Fibroblast of pulmonary artery (primary cell): ENCODE measurements around the gene WDR90.

ENCODE experiments used
- DNase-seq: peaks from one replicate; pipeline ENCODE4 v3.0.0-alpha.2; 2010; ENCODE audit warnings: low read depth
- H3K4me3 ChIP-seq: replicated peaks from 2 replicates; pipeline ENCODE4 v1.5.1; 2011; ENCODE audit warnings: low read depth, mild to moderate bottlenecking, control low read depth, low read length, moderate library complexity
- CTCF ChIP-seq: IDR thresholded peaks from 2 replicates; pipeline ENCODE4 v1.5.1; 2011; ENCODE audit warnings: mild to moderate bottlenecking, control low read depth, low read length, inconsistent platforms; ENCODE audit errors: missing control alignments

The WDR90 gene

DNA sequence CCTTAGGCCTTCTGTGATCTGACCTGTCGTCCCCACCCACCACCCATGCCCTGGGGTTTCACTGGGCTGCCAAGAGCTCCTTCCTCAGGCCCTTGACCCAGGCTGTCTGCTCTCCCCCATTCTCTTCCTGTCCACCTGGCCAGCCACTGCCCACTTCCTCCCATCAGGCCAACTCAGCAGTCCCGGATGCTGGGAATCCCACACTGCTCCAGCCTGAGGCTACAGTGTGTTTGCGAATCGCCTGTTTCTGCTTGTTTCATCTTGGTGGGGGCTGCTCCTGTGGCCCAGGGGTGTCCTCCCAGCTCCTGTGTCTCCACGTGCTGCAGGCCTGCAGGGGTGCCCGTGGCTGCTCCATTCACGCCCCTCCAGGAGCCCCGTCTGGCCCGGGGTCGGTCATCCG is 64.9 kb downstream of the WDR90 start:
- H3K4me3 ChIP-seq, result no peak overlapping the region
- TF ChIP-seq CTCF, result no peak
- no peak for DNase-seq

DNA sequence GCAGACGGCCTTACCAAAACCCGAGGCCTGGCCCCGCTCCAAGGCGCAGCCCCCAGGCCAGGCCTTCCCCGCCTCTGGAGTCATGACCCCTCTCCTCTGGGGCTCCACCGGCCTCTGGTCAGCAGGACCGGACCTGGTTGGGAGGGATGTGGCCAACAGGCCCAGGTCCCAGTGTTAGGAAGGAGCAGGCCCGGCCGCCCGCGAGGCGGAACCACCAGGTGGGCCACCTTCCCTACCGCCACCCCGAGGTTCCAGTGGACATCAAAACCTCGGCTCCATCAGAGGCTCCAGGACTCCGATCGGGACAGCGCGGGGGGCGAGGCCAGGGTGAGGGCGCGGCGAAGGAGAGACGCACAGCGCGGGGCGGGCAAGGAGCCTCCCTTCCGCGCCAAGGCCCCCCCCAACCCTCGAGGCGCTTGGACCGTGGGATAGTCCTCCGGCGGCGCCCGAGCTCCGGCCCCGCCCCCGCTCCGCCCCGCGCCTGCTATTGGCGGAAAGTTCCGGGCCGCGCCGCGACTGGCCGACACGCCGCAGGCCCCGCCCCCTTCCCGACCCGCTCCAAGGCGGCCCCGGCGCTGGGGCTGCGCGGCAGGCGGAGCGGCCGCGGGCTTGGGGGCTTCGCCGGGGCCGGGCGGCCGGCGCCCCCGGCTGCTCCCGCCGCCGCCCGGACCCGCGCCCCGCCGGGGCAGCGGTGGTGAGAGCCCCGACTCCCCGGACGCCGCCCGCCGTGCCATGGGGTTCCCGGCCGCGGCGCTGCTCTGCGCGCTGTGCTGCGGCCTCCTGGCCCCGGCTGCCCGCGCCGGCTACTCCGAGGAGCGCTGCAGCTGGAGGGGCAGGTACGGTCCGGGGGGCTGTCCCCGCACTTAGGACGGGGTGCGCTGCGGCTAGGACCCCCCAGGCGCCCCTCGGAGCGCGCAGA is 65.7 kb downstream of the WDR90 start, which contains the start of gene METRN:
METRN (plus strand) TSS at position 561 of the 919 bp plus-strand sequence; CDS start at position 733, 172 bp downstream.
- TF ChIP-seq CTCF, result no peak
- H3K4me3 ChIP-seq, result peak within 1 kb of the TSS; percentile 54
- peak; percentile 85 for DNase-seq

DNA sequence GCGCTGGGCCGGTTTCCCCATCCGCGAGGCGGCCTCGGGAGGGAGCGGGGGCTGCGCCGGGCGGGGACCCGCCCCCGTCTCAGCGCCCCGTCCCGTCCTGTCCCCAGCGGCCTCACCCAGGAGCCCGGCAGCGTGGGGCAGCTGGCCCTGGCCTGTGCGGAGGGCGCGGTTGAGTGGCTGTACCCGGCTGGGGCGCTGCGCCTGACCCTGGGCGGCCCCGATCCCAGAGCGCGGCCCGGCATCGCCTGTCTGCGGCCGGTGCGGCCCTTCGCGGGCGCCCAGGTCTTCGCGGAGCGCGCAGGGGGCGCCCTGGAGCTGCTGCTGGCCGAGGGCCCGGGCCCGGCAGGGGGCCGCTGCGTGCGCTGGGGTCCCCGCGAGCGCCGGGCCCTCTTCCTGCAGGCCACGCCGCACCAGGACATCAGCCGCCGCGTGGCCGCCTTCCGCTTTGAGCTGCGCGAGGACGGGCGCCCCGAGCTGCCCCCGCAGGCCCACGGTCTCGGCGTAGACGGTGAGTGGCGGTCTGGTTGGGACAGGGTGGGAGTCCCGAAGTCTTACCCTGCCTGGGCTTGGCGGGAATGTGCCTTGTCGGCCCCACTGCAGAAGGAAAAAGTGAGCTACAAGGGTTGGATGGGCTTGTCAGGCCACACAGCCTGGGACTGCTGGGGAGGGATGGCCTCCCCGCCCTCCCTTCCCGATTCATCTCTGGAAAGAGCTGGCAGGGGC is 66.5 kb downstream of the WDR90 start:
- no peak for TF ChIP-seq CTCF
- H3K4me3 ChIP-seq, result peak overlapping the region; percentile 54
- DNase-seq, result no peak

- TF ChIP-seq CTCF, result no peak
- peak overlapping the region; percentile 54 for H3K4me3 ChIP-seq
- peak; percentile 46 for DNase-seq
Observed at GRCh38 chr16:716200-716568, 67.0 kb downstream of the WDR90 start.

DNA sequence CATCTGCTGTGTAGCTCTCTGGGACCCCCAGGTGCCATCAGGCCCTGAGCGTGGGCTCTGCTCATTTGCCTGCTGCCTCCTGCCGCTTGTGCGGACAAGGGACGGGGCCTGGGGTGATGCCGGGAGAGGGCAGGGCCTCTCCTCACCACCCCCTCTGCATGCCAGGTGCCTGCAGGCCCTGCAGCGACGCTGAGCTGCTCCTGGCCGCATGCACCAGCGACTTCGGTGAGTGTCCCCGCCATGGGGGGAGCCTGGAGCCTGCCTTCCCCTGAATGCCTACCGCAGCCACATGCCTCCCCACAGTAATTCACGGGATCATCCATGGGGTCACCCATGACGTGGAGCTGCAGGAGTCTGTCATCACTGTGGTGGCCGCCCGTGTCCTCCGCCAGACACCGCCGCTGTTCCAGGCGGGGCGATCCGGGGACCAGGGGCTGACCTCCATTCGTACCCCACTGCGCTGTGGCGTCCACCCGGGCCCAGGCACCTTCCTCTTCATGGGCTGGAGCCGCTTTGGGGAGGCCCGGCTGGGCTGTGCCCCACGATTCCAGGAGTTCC is 67.7 kb downstream of the WDR90 start:
- DNase-seq, result no peak
- TF ChIP-seq CTCF, result no peak
- no peak overlapping the region for H3K4me3 ChIP-seq
